ENCODE results near the gene ACADSB.

- TF ChIP-seq EP300 (IDR thresholded peaks at IDR 0.05) = no peak
- TF ChIP-seq, protein P1, sequence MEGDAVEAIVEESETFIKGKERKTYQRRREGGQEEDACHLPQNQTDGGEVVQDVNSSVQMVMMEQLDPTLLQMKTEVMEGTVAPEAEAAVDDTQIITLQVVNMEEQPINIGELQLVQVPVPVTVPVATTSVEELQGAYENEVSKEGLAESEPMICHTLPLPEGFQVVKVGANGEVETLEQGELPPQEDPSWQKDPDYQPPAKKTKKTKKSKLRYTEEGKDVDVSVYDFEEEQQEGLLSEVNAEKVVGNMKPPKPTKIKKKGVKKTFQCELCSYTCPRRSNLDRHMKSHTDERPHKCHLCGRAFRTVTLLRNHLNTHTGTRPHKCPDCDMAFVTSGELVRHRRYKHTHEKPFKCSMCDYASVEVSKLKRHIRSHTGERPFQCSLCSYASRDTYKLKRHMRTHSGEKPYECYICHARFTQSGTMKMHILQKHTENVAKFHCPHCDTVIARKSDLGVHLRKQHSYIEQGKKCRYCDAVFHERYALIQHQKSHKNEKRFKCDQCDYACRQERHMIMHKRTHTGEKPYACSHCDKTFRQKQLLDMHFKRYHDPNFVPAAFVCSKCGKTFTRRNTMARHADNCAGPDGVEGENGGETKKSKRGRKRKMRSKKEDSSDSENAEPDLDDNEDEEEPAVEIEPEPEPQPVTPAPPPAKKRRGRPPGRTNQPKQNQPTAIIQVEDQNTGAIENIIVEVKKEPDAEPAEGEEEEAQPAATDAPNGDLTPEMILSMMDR (IDR thresholded peaks at IDR 0.05) = no peak
Observed at GRCh38 chr10:123062726-123063125, 53.9 kb downstream of the ACADSB start.

All from suprapubic skin (tissue), 3 donors.